ENCODE results near the gene NXPE4.

The NXPE4 gene

DNA sequence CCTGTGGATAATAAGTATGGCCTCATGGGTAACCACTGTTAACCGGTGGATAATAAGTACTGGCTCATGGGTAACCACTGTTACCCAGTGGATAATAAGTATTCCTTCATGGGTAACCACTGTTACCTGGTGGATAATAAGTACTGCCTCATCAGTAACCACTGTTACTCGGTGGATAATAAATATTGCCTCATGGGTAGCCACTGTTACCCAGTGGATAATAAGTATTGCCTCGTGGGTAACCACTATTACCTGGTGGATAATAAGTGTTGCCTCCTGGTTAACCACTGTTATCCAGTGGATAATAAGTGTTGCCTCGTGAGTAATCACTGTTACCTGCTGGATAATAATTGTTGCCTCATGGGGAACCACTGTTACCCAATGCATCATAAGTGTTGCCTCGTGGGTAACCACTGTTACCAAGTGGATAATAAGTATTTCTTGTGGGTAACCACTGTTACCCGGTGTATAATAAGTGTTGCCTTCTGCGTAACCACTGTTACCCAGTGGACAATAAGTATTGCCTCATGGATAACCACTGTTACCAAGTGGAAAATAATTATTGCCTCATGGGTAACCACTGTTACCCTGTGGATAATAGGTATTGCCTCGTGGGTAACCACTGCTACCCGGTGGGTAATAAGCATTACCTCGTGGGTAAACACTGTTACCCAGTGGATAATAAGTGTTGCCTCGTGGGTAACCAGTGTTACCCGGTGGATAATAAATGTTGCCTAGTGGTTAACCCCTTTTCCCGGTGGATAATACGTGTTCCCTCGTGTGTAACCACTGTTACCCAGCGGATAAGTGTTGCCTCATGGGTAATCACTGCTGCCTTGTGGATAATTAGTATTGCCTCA is 26.6 kb upstream of the NXPE4 start:
- Histone ChIP-seq H3K4me3 (ENCODE audit: low read length) (no peak overlapping the region), H3K4me2 (ENCODE audit: low read length) (no peak overlapping the region), H3K79me2 (ENCODE audit: control insufficient read depth, low read length) (no peaks in the 10 kb centered on the region), H3K4me1 (ENCODE audit: control insufficient read depth, low read length) (no peaks in the 10 kb centered on the region), H3F3A (ENCODE audit: control insufficient read depth, insufficient read depth) (no peaks in the 10 kb centered on the region), H3K27me3 (ENCODE audit: control insufficient read depth, low read length) (no peaks in the 10 kb centered on the region), H3K9me3 (ENCODE audit: control insufficient read depth, insufficient read depth, low read length) (peaks cover 61% of the 10 kb centered on the region; the same call in 1 of the 2 replicates), H3K9me2 (replicated peaks; ENCODE audit: control insufficient read depth, low read length) (no peaks in the 10 kb centered on the region), H3K36me3 (ENCODE audit: control insufficient read depth, low read length) (no peaks in the 10 kb centered on the region), H4K20me1 (ENCODE audit: control insufficient read depth, insufficient read depth, low read depth, low read length) (no peaks in the 10 kb centered on the region), H3K27ac (ENCODE audit: low read depth, low read length) (no peak overlapping the region)
- no peak for TF ChIP-seq EZH2phosphoT487 (IDR thresholded peaks at IDR 0.05; ENCODE audit: borderline replicate concordance, low read length)
- TF ChIP-seq, protein P1, sequence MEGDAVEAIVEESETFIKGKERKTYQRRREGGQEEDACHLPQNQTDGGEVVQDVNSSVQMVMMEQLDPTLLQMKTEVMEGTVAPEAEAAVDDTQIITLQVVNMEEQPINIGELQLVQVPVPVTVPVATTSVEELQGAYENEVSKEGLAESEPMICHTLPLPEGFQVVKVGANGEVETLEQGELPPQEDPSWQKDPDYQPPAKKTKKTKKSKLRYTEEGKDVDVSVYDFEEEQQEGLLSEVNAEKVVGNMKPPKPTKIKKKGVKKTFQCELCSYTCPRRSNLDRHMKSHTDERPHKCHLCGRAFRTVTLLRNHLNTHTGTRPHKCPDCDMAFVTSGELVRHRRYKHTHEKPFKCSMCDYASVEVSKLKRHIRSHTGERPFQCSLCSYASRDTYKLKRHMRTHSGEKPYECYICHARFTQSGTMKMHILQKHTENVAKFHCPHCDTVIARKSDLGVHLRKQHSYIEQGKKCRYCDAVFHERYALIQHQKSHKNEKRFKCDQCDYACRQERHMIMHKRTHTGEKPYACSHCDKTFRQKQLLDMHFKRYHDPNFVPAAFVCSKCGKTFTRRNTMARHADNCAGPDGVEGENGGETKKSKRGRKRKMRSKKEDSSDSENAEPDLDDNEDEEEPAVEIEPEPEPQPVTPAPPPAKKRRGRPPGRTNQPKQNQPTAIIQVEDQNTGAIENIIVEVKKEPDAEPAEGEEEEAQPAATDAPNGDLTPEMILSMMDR (IDR thresholded peaks at IDR 0.05; ENCODE audit: low read depth, low read length, poor library complexity, severe bottlenecking) = no peak

DNA sequence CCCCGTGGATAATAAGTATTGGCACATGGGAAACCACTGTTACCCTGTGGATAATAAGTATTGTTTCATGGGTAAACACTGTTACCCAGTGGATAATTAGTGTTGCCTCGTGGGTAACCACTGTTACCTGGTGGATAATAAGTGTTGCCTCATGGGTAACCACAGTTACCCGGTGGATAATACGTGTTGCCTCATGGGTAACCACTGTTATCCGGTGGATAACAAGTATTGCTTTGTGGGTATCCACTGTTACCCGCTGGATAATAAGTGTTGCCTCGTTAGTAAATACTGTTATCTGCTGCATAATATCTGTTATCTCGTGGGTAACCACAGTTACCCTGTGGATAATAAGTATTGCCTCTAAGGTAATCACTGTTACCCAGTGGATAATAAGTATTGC is 25.5 kb upstream of the NXPE4 start:
- Histone ChIP-seq H3K9me3 (ENCODE audit: control insufficient read depth, insufficient read depth, low read length) (peaks cover 69% of the 10 kb centered on the region; the same call in 1 of the 2 replicates), H3K79me2 (ENCODE audit: control insufficient read depth, low read length) (no peaks in the 10 kb centered on the region), H3K36me3 (ENCODE audit: control insufficient read depth, low read length) (no peaks in the 10 kb centered on the region), H3K9me2 (replicated peaks; ENCODE audit: control insufficient read depth, low read length) (no peaks in the 10 kb centered on the region), H3K27ac (ENCODE audit: low read depth, low read length) (no peak overlapping the region), H3K4me2 (ENCODE audit: low read length) (no peak overlapping the region), H3F3A (ENCODE audit: control insufficient read depth, insufficient read depth) (no peaks in the 10 kb centered on the region), H3K27me3 (ENCODE audit: control insufficient read depth, low read length) (no peaks in the 10 kb centered on the region), H4K20me1 (ENCODE audit: control insufficient read depth, insufficient read depth, low read depth, low read length) (no peaks in the 10 kb centered on the region), H3K4me3 (ENCODE audit: low read length) (no peak overlapping the region), H3K4me1 (ENCODE audit: control insufficient read depth, low read length) (no peaks in the 10 kb centered on the region)
- TF ChIP-seq, protein P1 (IDR thresholded peaks at IDR 0.05; ENCODE audit: low read depth, low read length, poor library complexity, severe bottlenecking) = no peak
- TF ChIP-seq EZH2phosphoT487 (IDR thresholded peaks at IDR 0.05; ENCODE audit: borderline replicate concordance, low read length) = no peak

DNA sequence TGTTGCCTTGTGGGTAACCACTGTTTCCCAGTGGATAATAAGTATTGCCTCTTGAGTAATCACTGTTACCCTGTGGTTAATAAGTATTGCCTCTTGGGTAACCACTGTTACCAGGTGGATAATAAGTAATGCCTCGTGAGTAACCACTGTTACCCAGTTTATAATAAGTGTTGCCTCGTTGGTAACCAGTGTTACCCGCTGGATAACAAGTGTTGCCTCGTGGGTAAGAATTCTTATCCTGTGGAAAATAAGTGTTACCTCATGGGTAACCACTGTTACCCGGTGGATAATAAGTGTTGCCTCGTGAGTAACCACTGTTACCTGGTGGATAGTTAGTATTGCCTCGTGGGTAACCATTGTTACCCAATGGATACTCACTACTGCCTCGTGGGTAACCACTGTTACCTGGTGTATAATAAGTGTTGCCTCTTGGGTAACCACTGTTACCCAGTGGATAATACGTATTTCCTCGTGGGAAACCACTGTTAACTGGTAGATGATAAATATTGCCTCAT is 24.1 kb upstream of the NXPE4 start:
- Histone ChIP-seq H3K4me1 (ENCODE audit: control insufficient read depth, low read length) (no peaks in the 10 kb centered on the region), H3K4me3 (ENCODE audit: low read length) (no peak overlapping the region), H3K9me2 (replicated peaks; ENCODE audit: control insufficient read depth, low read length) (no peaks in the 10 kb centered on the region), H3K36me3 (ENCODE audit: control insufficient read depth, low read length) (no peaks in the 10 kb centered on the region), H4K20me1 (ENCODE audit: control insufficient read depth, insufficient read depth, low read depth, low read length) (no peaks in the 10 kb centered on the region), H3K79me2 (ENCODE audit: control insufficient read depth, low read length) (no peaks in the 10 kb centered on the region), H3K27ac (ENCODE audit: low read depth, low read length) (no peak overlapping the region), H3K9me3 (ENCODE audit: control insufficient read depth, insufficient read depth, low read length) (peaks cover 76% of the 10 kb centered on the region), H3F3A (ENCODE audit: control insufficient read depth, insufficient read depth) (no peaks in the 10 kb centered on the region), H3K4me2 (ENCODE audit: low read length) (no peak overlapping the region), H3K27me3 (ENCODE audit: control insufficient read depth, low read length) (no peaks in the 10 kb centered on the region)
- no peak for TF ChIP-seq EZH2phosphoT487 (IDR thresholded peaks at IDR 0.05; ENCODE audit: borderline replicate concordance, low read length)
- TF ChIP-seq, protein P1 (IDR thresholded peaks at IDR 0.05; ENCODE audit: low read depth, low read length, poor library complexity, severe bottlenecking) = no peak
